ENCODE measurements around the gene ASRGL1. TPM values are rescaled to one million over a fixed set of nuclear protein-coding genes. Genes with fewer than 3 reads are reported as not detected.

Gene ASRGL1
- total RNA-seq, 1 experiment from 2014 or later: 5.1 TPM

- Histone ChIP-seq H3K27me3 (no peaks in the 10 kb centered on the region), H3K9me3 (no peaks in the 10 kb centered on the region), H3K36me3 (no peaks in the 10 kb centered on the region), H3K4me3 (no peak overlapping the region)
- DNase-seq: no peak
Measured at GRCh38 chr11:62400281-62400680, 63.0 kb downstream of the ASRGL1 start.

GRCh38 chr11:62400760-62401159, 63.5 kb downstream of the ASRGL1 start:
- no peaks in the 10 kb centered on the region for H3K9me3 ChIP-seq
- peak; percentile 93 for DNase-seq
- H3K27me3 ChIP-seq: no peaks in the 10 kb centered on the region
- H3K36me3 ChIP-seq: no peaks in the 10 kb centered on the region
- H3K4me3 ChIP-seq: no peak overlapping the region

GRCh38 chr11:62401356-62401755, 64.1 kb downstream of the ASRGL1 start:
- no peaks in the 10 kb centered on the region for H3K9me3 ChIP-seq
- H3K36me3 ChIP-seq: no peaks in the 10 kb centered on the region
- no peak overlapping the region for H3K4me3 ChIP-seq
- DNase-seq: no peak
- no peaks in the 10 kb centered on the region for H3K27me3 ChIP-seq

- no peaks in the 10 kb centered on the region for H3K27me3 ChIP-seq
- no peaks in the 10 kb centered on the region for H3K9me3 ChIP-seq
- no peak overlapping the region for H3K4me3 ChIP-seq
- no peaks in the 10 kb centered on the region for H3K36me3 ChIP-seq
- DNase-seq: no peak
Measured at GRCh38 chr11:62401811-62402210, 64.6 kb downstream of the ASRGL1 start.

- no peak overlapping the region for H3K4me3 ChIP-seq
- no peaks in the 10 kb centered on the region for H3K27me3 ChIP-seq
- no peaks in the 10 kb centered on the region for H3K36me3 ChIP-seq
- DNase-seq: peak; percentile 33
- no peaks in the 10 kb centered on the region for H3K9me3 ChIP-seq
Measured at GRCh38 chr11:62402226-62402959, 65.1 kb downstream of the ASRGL1 start.

- no peak overlapping the region for H3K4me3 ChIP-seq
- H3K27me3 ChIP-seq: no peaks in the 10 kb centered on the region
- no peaks in the 10 kb centered on the region for H3K36me3 ChIP-seq
- DNase-seq: no peak
- no peaks in the 10 kb centered on the region for H3K9me3 ChIP-seq
Measured at GRCh38 chr11:62402960-62403730, 65.9 kb downstream of the ASRGL1 start.

- H3K27me3 ChIP-seq: no peaks in the 10 kb centered on the region
- DNase-seq: no peak
- no peaks in the 10 kb centered on the region for H3K36me3 ChIP-seq
- H3K9me3 ChIP-seq: no peaks in the 10 kb centered on the region
- no peak overlapping the region for H3K4me3 ChIP-seq
Measured at GRCh38 chr11:62404435-62404834, 67.2 kb downstream of the ASRGL1 start.

GRCh38 chr11:62404901-62405300, 67.7 kb downstream of the ASRGL1 start:
- Histone ChIP-seq H3K4me3 (no peak overlapping the region), H3K9me3 (no peaks in the 10 kb centered on the region), H3K27me3 (no peaks in the 10 kb centered on the region), H3K36me3 (no peaks in the 10 kb centered on the region)
- DNase-seq: no peak

- Histone ChIP-seq H3K27me3 (no peaks in the 10 kb centered on the region), H3K4me3 (no peak overlapping the region), H3K36me3 (no peaks in the 10 kb centered on the region), H3K9me3 (no peaks in the 10 kb centered on the region)
- no peak for DNase-seq
Measured at GRCh38 chr11:62406034-62406433, 68.8 kb downstream of the ASRGL1 start.

GRCh38 chr11:62409831-62410230, 72.6 kb downstream of the ASRGL1 start:
- Histone ChIP-seq H3K36me3 (no peaks in the 10 kb centered on the region), H3K9me3 (no peaks in the 10 kb centered on the region), H3K4me3 (no peak overlapping the region), H3K27me3 (no peaks in the 10 kb centered on the region)
- DNase-seq: no peak

- no peaks in the 10 kb centered on the region for H3K36me3 ChIP-seq
- no peaks in the 10 kb centered on the region for H3K27me3 ChIP-seq
- no peak for DNase-seq
- H3K9me3 ChIP-seq: no peaks in the 10 kb centered on the region
- H3K4me3 ChIP-seq: no peak overlapping the region
Measured at GRCh38 chr11:62410972-62411371, 73.7 kb downstream of the ASRGL1 start.

GRCh38 chr11:62411524-62411923, 74.3 kb downstream of the ASRGL1 start:
- Histone ChIP-seq H3K27me3 (no peaks in the 10 kb centered on the region), H3K4me3 (no peak overlapping the region), H3K9me3 (no peaks in the 10 kb centered on the region), H3K36me3 (no peaks in the 10 kb centered on the region)
- DNase-seq: no peak

GRCh38 chr11:62413060-62413696, 75.9 kb downstream of the ASRGL1 start:
- Histone ChIP-seq H3K9me3 (no peaks in the 10 kb centered on the region), H3K4me3 (no peak overlapping the region), H3K27me3 (no peaks in the 10 kb centered on the region), H3K36me3 (no peaks in the 10 kb centered on the region)
- no peak for DNase-seq

- Histone ChIP-seq H3K27me3 (no peaks in the 10 kb centered on the region), H3K36me3 (no peaks in the 10 kb centered on the region), H3K9me3 (no peaks in the 10 kb centered on the region), H3K4me3 (no peak overlapping the region)
- no peak for DNase-seq
Measured at GRCh38 chr11:62416596-62416995, 79.3 kb downstream of the ASRGL1 start.

GRCh38 chr11:62418136-62418535, 80.9 kb downstream of the ASRGL1 start:
- no peaks in the 10 kb centered on the region for H3K9me3 ChIP-seq

GRCh38 chr11:62418733-62419132, 81.5 kb downstream of the ASRGL1 start, which contains the start of gene SCGB1A1:
SCGB1A1 (plus strand) TSS chr11:62419033; CDS start chr11:62419096, 63 bp downstream.
- no peak for DNase-seq
- no peaks in the 10 kb centered on the region for H3K9me3 ChIP-seq
- H3K4me3 ChIP-seq: no peak within 1 kb of the TSS
- H3K36me3 ChIP-seq: no peaks in the 10 kb centered on the region
- no peaks in the 10 kb centered on the region for H3K27me3 ChIP-seq

More at GRCh38 chr11:62418136-62418535, 80.9 kb downstream of the ASRGL1 start:
- Histone ChIP-seq H3K4me3 (no peak overlapping the region), H3K36me3 (no peaks in the 10 kb centered on the region), H3K27me3 (no peaks in the 10 kb centered on the region)
- DNase-seq: no peak

- Histone ChIP-seq H3K27me3 (no peaks in the 10 kb centered on the region), H3K9me3 (no peaks in the 10 kb centered on the region), H3K4me3 (no peak overlapping the region), H3K36me3 (no peaks in the 10 kb centered on the region)
- no peak for DNase-seq
Measured at GRCh38 chr11:62419314-62419929, 82.2 kb downstream of the ASRGL1 start.
